ENCODE results near the gene IL17RD. TPM values are rescaled to one million over a fixed set of nuclear protein-coding genes. Genes with fewer than 3 reads are reported as not detected.

IL17RD gene
- total and polyA plus RNA-seq, 9 of the 15 experiments (the other 6 are each of a cell fraction or from before 2014, with no cell fraction given) = under 0.01 to 0.09 (median 0.04) TPM; not detected in 4

DNA sequence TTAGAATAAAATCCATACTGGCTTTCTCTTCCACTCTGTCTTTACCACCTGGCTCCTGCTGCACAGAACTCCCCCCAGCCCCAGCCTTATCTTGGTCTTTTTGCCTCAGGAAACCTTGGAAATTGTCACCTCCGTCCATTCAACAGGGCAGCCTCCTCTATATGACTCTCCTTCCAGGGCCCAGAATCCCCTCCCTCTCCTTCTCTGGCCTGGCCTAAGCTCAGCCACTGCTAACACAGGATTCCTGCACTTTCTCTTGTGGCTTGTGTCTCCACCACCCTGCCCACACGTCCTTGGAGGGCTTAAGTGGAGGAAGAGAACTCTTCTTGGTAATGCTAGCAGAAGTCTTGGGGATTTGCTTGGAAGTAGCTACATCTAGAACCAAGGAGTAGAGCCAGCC lies 1.5 kb upstream of the IL17RD start:
- Histone ChIP-seq H3K36me3 (ENCODE audit: control insufficient read depth, insufficient read depth, low read length) (no peaks in the 10 kb centered on the region), H3K4me2 (ENCODE audit: insufficient read depth, low read length) (no peak overlapping the region), H3K4me3 (no peak overlapping the region), H3K9ac (ENCODE audit: insufficient read depth in 1 of 2, low read depth in 2 of 2, low read length in 2 of 2) (no peak overlapping the region), H3K79me2 (ENCODE audit: control insufficient read depth, insufficient read depth, low read length) (no peaks in the 10 kb centered on the region), H3K9me1 (ENCODE audit: control insufficient read depth, insufficient read depth, low read length) (no peaks in the 10 kb centered on the region), H3K27me3 (ENCODE audit: control insufficient read depth in 2 of 2, insufficient read depth in 2 of 2, low read length in 2 of 2) (peaks cover 13 to 35% of the 10 kb centered on the region in 2 experiments), H4K20me1 (replicated peaks; ENCODE audit: control insufficient read depth, insufficient read depth, low read length) (no peaks in the 10 kb centered on the region), H3K4me1 (replicated peaks in 1 of 2; ENCODE audit: control insufficient read depth in 2 of 2, insufficient read depth in 2 of 2, low read length in 2 of 2) (peaks cover 0 to 21% of the 10 kb centered on the region in 2 experiments; a peak in 2 of 5 replicates), H3K9me3 (replicated peaks; ENCODE audit: control insufficient read depth, insufficient read depth, low read depth, low read length) (no peaks in the 10 kb centered on the region), H2AFZ (ENCODE audit: low read depth, low read length) (no peak overlapping the region), H3K27ac (ENCODE audit: extremely low read depth, low read depth, low read length) (no peak overlapping the region)
- in situ Hi-C loops (cut with MboI) = no loop called here
- CTCF ChIA-PET (ENCODE audit: low intra/inter-chr PET ratio) = no interaction called here
- ATAC-seq (no peak), DNase-seq (ENCODE audit: extremely low read depth in 1 of 4, low spot score in 3 of 4) (no peak), FAIRE-seq (no peak)
- POLR2A ChIA-PET = no interaction called here
- no TSS peak for BruUV-seq (replicated peaks)
- intact Hi-C loops (cut with micrococcal nuclease) = loop anchor here (5.0 to 10.0 kb wide), 2 partner anchors 64 to 172 kb away; no protein-coding TSS in a partner anchor
- 13% methylated on average over 2 of the region's 2 CpGs for WGBS (ENCODE audit: insufficient coverage, low coverage, missing lambda C conversion rate)
- TF ChIP-seq DMBX1 (CRISPR knock-in tag; IDR thresholded peaks at IDR 0.05; ENCODE audit: borderline replicate concordance) (no peak), MCM2 (IDR thresholded peaks at IDR 0.05; ENCODE audit: low read depth) (no peak), RBM15 (IDR thresholded peaks at IDR 0.05; ENCODE audit: insufficient read depth, low read length) (no peak), NFE2 (IDR thresholded peaks at IDR 0.05; ENCODE audit: low read depth) (no peak), SMARCA5 (IDR thresholded peaks at IDR 0.05) (no peak), CHCHD3 (CRISPR knock-in tag; IDR thresholded peaks at IDR 0.05) (no peak), ZNF133 (CRISPR knock-in tag; IDR thresholded peaks at IDR 0.05) (no peak), ZNF311 (CRISPR knock-in tag; IDR thresholded peaks at IDR 0.05) (no peak)
- TF ChIP-seq, protein P1, sequence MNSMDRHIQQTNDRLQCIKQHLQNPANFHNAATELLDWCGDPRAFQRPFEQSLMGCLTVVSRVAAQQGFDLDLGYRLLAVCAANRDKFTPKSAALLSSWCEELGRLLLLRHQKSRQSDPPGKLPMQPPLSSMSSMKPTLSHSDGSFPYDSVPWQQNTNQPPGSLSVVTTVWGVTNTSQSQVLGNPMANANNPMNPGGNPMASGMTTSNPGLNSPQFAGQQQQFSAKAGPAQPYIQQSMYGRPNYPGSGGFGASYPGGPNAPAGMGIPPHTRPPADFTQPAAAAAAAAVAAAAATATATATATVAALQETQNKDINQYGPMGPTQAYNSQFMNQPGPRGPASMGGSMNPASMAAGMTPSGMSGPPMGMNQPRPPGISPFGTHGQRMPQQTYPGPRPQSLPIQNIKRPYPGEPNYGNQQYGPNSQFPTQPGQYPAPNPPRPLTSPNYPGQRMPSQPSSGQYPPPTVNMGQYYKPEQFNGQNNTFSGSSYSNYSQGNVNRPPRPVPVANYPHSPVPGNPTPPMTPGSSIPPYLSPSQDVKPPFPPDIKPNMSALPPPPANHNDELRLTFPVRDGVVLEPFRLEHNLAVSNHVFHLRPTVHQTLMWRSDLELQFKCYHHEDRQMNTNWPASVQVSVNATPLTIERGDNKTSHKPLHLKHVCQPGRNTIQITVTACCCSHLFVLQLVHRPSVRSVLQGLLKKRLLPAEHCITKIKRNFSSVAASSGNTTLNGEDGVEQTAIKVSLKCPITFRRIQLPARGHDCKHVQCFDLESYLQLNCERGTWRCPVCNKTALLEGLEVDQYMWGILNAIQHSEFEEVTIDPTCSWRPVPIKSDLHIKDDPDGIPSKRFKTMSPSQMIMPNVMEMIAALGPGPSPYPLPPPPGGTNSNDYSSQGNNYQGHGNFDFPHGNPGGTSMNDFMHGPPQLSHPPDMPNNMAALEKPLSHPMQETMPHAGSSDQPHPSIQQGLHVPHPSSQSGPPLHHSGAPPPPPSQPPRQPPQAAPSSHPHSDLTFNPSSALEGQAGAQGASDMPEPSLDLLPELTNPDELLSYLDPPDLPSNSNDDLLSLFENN (IDR thresholded peaks at IDR 0.05; ENCODE audit: low read depth in 2 of 2, low read length in 2 of 2) = no peak
- TF ChIP-seq, protein P2, sequence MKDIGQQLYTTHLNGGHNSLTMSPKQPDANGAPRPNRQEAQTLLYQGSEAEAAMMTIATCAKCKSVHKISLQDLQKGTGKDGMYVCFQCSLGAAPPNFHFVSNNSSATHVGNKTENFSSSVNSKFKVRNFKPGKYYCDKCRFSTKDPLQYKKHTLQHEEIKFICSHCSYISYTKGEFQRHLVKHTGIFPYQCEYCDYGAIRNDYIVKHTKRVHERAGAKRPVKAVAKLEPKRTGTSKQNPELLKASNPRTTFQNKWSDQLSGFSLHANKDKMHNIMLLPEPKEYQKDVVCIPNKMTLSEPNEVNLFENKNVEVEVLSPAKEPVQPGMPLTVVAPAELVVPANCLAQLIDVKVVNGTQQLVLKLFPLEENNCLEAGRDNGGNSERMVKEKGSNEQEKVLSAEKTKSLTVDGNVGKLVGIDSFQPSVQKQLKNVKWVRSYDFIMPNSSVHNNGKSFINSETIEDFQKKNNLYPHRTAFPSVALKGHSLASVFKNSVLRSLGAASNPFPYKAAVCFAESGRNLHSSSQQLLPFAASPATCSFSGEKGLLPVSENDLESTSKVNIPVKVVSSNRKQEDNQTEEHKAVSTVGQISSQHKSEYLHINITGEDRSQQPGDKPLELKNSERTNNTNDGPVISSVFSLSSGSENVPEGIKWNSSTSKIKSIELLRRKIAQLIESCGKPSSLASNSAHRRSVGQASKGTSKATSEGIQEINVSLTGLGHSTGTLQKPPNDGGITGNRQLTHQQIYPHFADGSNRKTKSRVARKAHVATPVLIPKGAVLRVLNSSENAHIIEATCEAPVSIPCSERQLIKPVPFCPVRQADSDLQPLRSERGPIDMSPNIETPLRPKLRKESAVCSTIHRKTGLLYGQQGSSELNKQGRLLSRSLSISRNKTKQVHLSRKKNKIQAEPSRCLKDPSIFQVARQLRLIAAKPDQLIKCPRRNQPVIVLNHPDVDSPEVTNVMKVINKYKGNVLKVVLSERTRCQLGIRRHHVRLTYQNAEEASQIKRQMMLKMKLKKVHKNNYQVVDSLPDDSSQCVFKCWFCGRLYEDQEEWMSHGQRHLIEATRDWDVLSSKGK (CRISPR knock-in tag; IDR thresholded peaks at IDR 0.05) = no peak
- TF ChIP-seq, protein P3, sequence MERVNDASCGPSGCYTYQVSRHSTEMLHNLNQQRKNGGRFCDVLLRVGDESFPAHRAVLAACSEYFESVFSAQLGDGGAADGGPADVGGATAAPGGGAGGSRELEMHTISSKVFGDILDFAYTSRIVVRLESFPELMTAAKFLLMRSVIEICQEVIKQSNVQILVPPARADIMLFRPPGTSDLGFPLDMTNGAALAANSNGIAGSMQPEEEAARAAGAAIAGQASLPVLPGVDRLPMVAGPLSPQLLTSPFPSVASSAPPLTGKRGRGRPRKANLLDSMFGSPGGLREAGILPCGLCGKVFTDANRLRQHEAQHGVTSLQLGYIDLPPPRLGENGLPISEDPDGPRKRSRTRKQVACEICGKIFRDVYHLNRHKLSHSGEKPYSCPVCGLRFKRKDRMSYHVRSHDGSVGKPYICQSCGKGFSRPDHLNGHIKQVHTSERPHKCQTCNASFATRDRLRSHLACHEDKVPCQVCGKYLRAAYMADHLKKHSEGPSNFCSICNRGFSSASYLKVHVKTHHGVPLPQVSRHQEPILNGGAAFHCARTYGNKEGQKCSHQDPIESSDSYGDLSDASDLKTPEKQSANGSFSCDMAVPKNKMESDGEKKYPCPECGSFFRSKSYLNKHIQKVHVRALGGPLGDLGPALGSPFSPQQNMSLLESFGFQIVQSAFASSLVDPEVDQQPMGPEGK (CRISPR knock-in tag; IDR thresholded peaks at IDR 0.05; ENCODE audit: borderline replicate concordance) = no peak
- TF ChIP-seq, protein P4, sequence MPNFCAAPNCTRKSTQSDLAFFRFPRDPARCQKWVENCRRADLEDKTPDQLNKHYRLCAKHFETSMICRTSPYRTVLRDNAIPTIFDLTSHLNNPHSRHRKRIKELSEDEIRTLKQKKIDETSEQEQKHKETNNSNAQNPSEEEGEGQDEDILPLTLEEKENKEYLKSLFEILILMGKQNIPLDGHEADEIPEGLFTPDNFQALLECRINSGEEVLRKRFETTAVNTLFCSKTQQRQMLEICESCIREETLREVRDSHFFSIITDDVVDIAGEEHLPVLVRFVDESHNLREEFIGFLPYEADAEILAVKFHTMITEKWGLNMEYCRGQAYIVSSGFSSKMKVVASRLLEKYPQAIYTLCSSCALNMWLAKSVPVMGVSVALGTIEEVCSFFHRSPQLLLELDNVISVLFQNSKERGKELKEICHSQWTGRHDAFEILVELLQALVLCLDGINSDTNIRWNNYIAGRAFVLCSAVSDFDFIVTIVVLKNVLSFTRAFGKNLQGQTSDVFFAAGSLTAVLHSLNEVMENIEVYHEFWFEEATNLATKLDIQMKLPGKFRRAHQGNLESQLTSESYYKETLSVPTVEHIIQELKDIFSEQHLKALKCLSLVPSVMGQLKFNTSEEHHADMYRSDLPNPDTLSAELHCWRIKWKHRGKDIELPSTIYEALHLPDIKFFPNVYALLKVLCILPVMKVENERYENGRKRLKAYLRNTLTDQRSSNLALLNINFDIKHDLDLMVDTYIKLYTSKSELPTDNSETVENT (CRISPR knock-in tag; IDR thresholded peaks at IDR 0.05) = no peak

Data from K562 (cell line).